ENCODE results near the gene SURF2. TPM values are rescaled to one million over a fixed set of nuclear protein-coding genes. Genes with fewer than 3 reads are reported as not detected.

SURF2 gene
- total RNA-seq, 1 donor from 2014 or later = 20.0 TPM

DNA sequence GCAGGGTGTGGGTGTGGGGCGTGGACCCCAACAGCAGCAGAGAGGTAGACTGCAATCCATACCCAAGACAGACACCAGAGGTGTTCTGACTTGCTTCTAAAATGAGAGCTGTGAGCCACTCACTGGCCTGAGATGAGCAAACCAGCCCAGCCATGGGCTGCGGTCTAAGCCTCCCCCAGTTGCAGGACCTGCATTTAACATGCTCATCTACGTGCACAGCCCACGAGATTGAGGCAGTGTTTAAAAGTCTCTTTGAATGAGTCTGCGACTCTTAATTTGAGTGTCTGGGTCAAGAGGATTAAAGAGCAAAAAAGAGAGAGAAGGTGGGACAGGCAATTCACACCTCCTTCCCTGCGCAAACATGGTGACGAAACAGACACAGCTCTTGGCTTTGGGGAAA is 13.6 kb downstream of the SURF2 start:
- H3K9ac ChIP-seq (ENCODE audit: low read length) = no peak overlapping the region
- H3K27ac Mint-ChIP-seq (ENCODE audit: unreplicated experiment) = no peak overlapping the region
- no peak overlapping the region for H3K4me2 ChIP-seq (ENCODE audit: low read length)
- H3K4me1 ChIP-seq (ENCODE audit: insufficient read depth, low read length) = peaks cover 41% of the 10 kb centered on the region
- no peaks in the 10 kb centered on the region for H3K9me3 ChIP-seq (ENCODE audit: insufficient read depth, low read depth, low read length)
- no peaks in the 10 kb centered on the region for H3K9me3 Mint-ChIP-seq (ENCODE audit: unreplicated experiment)
- TF ChIP-seq EZH2 (IDR thresholded peaks at IDR 0.05; ENCODE audit: insufficient read depth, low read length) = no peak
- TF ChIP-seq, protein P1, sequence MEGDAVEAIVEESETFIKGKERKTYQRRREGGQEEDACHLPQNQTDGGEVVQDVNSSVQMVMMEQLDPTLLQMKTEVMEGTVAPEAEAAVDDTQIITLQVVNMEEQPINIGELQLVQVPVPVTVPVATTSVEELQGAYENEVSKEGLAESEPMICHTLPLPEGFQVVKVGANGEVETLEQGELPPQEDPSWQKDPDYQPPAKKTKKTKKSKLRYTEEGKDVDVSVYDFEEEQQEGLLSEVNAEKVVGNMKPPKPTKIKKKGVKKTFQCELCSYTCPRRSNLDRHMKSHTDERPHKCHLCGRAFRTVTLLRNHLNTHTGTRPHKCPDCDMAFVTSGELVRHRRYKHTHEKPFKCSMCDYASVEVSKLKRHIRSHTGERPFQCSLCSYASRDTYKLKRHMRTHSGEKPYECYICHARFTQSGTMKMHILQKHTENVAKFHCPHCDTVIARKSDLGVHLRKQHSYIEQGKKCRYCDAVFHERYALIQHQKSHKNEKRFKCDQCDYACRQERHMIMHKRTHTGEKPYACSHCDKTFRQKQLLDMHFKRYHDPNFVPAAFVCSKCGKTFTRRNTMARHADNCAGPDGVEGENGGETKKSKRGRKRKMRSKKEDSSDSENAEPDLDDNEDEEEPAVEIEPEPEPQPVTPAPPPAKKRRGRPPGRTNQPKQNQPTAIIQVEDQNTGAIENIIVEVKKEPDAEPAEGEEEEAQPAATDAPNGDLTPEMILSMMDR (IDR thresholded peaks at IDR 0.05; ENCODE audit: insufficient read depth, low read depth, low read length) = no peak
- peaks cover 17% of the 10 kb centered on the region for H3K36me3 Mint-ChIP-seq (ENCODE audit: low read depth, unreplicated experiment)
- no peak overlapping the region for H3K4me3 ChIP-seq (ENCODE audit: insufficient read depth, low read depth, low read length)
- DNase-seq (ENCODE audit: low read depth) = no peak
- no peak for FAIRE-seq
- peaks cover 100% of the 10 kb centered on the region for H4K20me1 ChIP-seq (ENCODE audit: insufficient read depth, low read length)
- H3K36me3 ChIP-seq (ENCODE audit: insufficient read depth, low read length) = peaks cover 44% of the 10 kb centered on the region
- H3K27me3 ChIP-seq (ENCODE audit: insufficient read depth, low read length) = no peaks in the 10 kb centered on the region
- H2AFZ ChIP-seq (ENCODE audit: low read depth, low read length) = no peak overlapping the region
- peaks cover 100% of the 10 kb centered on the region for H3K79me2 ChIP-seq (ENCODE audit: insufficient read depth, low read length)
- H3K4me1 Mint-ChIP-seq (ENCODE audit: low read depth, unreplicated experiment) = peaks cover 51% of the 10 kb centered on the region
- H3K27ac ChIP-seq (ENCODE audit: low read depth, low read length) = no peak overlapping the region
- H3K27me3 Mint-ChIP-seq (ENCODE audit: low read depth, unreplicated experiment) = no peaks in the 10 kb centered on the region
- H3K4me3 Mint-ChIP-seq (ENCODE audit: unreplicated experiment) = peak overlapping the region; percentile 17

DNA sequence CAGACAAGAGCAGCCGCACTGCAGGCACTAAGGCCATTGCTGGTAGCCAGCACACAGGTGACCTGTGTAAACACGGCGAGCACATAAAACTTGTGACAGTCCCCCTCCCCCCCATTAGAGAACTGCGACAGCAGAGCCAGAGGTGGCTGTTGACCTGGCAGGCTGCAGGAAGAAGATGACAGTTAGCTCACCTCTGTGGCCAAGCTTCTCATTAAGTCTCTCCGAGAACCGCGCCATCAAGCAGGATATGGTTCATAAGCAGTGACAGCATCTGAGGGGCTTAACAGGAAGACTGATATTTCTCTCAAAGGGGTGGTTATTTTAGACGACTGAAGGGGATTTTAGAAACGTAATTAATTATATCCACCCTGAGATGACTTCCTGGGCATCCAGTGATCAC is 14.3 kb downstream of the SURF2 start:
- H3K9ac ChIP-seq (ENCODE audit: low read length) = peak overlapping the region; percentile 41
- peak overlapping the region; percentile 75 for H3K4me3 Mint-ChIP-seq (ENCODE audit: unreplicated experiment)
- H3K4me2 ChIP-seq (ENCODE audit: low read length) = peak overlapping the region; percentile 75
- H3K4me1 Mint-ChIP-seq (ENCODE audit: low read depth, unreplicated experiment) = peaks cover 48% of the 10 kb centered on the region
- no peak overlapping the region for H2AFZ ChIP-seq (ENCODE audit: low read depth, low read length)
- peaks cover 40% of the 10 kb centered on the region for H3K36me3 ChIP-seq (ENCODE audit: insufficient read depth, low read length)
- TF ChIP-seq, protein P1 (IDR thresholded peaks at IDR 0.05; ENCODE audit: insufficient read depth, low read depth, low read length) = no peak
- TF ChIP-seq EZH2 (IDR thresholded peaks at IDR 0.05; ENCODE audit: insufficient read depth, low read length) = no peak
- H3K27ac Mint-ChIP-seq (ENCODE audit: unreplicated experiment) = no peak overlapping the region
- no peaks in the 10 kb centered on the region for H3K9me3 Mint-ChIP-seq (ENCODE audit: unreplicated experiment)
- peaks cover 97% of the 10 kb centered on the region for H4K20me1 ChIP-seq (ENCODE audit: insufficient read depth, low read length)
- DNase-seq (ENCODE audit: low read depth) (no peak), FAIRE-seq (no peak)
- H3K4me1 ChIP-seq (ENCODE audit: insufficient read depth, low read length) = peaks cover 41% of the 10 kb centered on the region
- H3K79me2 ChIP-seq (ENCODE audit: insufficient read depth, low read length) = peaks cover 100% of the 10 kb centered on the region
- no peaks in the 10 kb centered on the region for H3K9me3 ChIP-seq (ENCODE audit: insufficient read depth, low read depth, low read length)
- no peak overlapping the region for H3K4me3 ChIP-seq (ENCODE audit: insufficient read depth, low read depth, low read length)
- H3K27me3 ChIP-seq (ENCODE audit: insufficient read depth, low read length) = no peaks in the 10 kb centered on the region
- no peaks in the 10 kb centered on the region for H3K27me3 Mint-ChIP-seq (ENCODE audit: low read depth, unreplicated experiment)
- peaks cover 15% of the 10 kb centered on the region for H3K36me3 Mint-ChIP-seq (ENCODE audit: low read depth, unreplicated experiment)
- no peak overlapping the region for H3K27ac ChIP-seq (ENCODE audit: low read depth, low read length)

DNA sequence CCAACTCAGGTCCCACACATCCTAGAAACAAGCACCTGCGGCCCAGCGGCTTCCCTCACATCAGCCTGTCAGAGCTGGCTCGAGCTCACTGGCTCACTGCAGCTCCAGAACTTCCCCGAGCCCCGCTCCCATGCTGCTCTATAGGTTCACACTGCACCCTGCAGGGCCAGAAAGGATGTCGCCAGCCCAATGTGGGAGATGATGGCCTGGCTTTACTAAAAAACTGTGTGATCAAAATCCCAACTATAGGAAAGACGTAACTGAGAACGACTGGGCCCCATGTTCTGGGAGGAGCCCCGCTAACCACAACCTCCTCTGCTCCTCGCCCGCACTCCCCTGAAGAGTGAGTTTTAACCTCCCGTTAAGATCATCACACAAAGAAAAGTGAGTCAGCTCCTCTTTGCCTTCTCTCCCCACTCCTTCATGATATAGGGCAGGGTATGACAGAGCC is 14.9 kb downstream of the SURF2 start:
- FAIRE-seq (no peak), DNase-seq (ENCODE audit: low read depth) (peak; percentile 31)
- Histone ChIP-seq H2AFZ (ENCODE audit: low read depth, low read length) (no peak overlapping the region), H3K9me3 (ENCODE audit: insufficient read depth, low read depth, low read length) (no peaks in the 10 kb centered on the region), H3K4me2 (ENCODE audit: low read length) (peak overlapping the region; percentile 75), H3K9ac (ENCODE audit: low read length) (peak overlapping the region; percentile 41), H3K27me3 (ENCODE audit: insufficient read depth, low read length) (no peaks in the 10 kb centered on the region), H3K27ac (ENCODE audit: low read depth, low read length) (no peak overlapping the region), H3K79me2 (ENCODE audit: insufficient read depth, low read length) (peaks cover 96% of the 10 kb centered on the region), H3K4me3 (ENCODE audit: insufficient read depth, low read depth, low read length) (no peak overlapping the region), H4K20me1 (ENCODE audit: insufficient read depth, low read length) (peaks cover 91% of the 10 kb centered on the region), H3K36me3 (ENCODE audit: insufficient read depth, low read length) (peaks cover 34% of the 10 kb centered on the region), H3K4me1 (ENCODE audit: insufficient read depth, low read length) (peaks cover 41% of the 10 kb centered on the region)
- no peak overlapping the region for H3K27ac Mint-ChIP-seq (ENCODE audit: unreplicated experiment)
- H3K4me1 Mint-ChIP-seq (ENCODE audit: low read depth, unreplicated experiment) = peaks cover 48% of the 10 kb centered on the region
- peak overlapping the region; percentile 75 for H3K4me3 Mint-ChIP-seq (ENCODE audit: unreplicated experiment)
- H3K27me3 Mint-ChIP-seq (ENCODE audit: low read depth, unreplicated experiment) = no peaks in the 10 kb centered on the region
- H3K36me3 Mint-ChIP-seq (ENCODE audit: low read depth, unreplicated experiment) = peaks cover 15% of the 10 kb centered on the region
- no peak for TF ChIP-seq EZH2 (IDR thresholded peaks at IDR 0.05; ENCODE audit: insufficient read depth, low read length)
- TF ChIP-seq, protein P1 (IDR thresholded peaks at IDR 0.05; ENCODE audit: insufficient read depth, low read depth, low read length) = no peak
- H3K9me3 Mint-ChIP-seq (ENCODE audit: unreplicated experiment) = no peaks in the 10 kb centered on the region
